ENCODE data around the gene TMEM132A.

TMEM132A gene

DNA sequence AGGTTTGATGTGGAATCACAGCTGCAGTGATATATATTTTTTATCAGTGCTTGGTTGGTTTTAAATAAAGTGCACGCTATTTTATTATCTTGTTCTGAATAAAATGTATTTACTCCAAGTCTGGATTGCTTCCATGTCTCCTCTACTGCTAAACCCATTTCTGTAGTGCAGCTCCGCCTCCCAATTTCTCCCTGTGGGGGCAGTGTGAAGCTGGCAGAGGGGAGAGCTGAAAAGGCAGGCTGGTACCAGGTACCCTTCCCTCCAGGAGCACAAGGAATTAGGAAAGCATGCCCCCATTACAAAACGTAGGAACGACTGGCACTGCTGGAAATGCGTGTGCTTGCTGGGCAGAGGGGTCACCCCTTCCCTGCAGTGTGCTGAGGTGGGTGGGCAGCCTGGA, 934 bp upstream of the TMEM132A start:
- DNase-seq: no peak

DNA sequence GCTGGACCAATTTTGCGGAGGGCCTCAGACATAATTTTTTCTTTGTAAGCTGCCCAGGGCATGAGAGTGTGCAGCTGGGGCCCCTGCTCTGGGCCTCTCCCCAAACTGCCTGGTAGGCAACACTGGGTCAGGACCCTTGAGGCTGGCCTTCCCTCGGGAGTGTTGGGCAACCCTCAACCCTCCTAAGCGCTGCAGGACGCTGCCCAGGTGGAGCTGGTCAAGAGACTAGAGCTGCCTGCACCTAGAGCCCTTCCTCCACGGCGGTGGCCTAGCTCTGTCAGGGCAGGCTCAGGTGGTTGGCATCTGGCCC, 505 bp upstream of the TMEM132A start:
- no peak for DNase-seq

DNA sequence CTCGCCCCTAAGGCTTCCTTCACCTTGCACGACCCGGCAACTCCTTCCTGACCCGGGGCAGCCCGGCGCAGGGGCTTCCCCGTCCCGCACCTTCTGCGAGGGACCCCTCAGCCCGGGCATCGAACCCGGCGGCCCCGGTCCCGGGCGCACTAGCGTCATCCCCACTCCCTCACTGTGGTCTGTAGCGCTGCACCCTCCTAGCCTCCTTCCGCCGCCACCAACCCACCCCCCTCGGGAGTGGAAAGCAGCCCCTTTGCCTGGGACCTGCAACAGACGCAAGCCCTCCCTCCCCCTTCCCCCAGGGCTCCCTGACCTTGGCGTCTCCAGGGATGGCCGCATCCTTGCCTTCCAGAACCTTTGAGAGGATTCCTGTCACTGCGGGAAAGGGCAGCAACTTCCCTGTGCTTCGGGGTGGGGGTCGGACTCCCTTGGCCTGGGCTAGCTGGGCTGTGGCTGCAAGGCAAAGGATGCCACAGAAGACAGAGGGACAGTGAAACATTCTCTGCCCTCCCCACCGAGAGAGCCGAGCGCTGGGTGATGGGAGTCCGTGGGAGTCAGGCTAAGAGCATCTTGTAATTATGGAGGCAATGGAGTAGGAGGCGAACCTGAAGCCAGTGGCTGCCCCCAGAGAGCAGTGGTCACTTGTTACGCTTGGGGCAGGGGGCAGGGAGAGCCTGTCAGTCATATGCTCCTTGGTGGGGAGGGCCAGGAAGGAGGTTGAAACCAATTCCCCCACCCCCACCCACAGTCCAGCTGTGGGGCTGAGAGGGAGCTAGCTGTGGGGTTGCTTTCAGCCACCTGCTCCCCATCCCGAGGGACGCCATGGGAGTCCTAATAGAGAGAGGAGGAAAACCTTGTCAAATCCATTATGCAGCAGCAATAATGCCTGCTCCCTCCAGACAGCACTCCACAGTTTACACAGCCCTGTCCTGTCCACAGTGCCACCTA, 920 bp downstream of the TMEM132A start:
- no peak for DNase-seq

DNA sequence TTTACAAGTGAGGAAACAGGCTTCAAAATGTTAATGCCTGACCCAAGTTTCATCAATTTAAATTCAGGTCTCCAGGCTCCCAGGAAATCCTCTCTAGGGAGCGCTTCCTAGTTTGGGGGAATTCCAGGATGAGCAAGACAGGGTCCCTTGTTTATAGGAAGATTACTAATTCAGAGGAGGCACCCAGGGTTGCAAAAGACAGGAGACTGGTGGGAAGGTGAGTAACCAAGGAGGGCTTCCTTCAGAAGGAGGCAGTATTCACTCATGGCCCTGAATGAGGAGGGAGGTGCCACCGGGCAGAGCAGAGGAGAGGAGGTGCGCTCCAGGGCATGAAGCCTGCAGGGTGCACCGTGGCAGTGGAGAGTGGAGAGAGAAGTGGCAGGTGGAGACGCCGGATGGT, 1.6 kb downstream of the TMEM132A start:
- DNase-seq: no peak

DNA sequence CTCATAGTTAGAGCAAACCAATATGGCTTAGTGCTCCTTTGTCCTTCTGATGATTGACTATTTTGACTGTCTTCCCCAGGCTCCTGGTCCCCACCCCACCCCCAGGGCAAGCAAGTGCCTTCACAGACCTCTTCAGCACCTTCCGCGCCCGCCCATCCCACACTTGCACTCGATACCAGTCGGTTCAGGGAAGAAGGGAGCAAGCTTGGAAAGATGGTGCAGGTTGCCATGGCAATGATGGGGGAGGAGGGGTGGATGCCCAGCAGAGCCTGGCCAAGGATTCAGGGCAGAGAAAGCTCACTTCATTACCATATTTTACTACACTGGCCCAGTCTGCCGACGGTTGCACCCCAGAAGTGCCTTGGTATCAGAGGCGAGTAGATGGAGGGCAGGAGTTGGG, 2.2 kb downstream of the TMEM132A start:
- no peak for DNase-seq

DNA sequence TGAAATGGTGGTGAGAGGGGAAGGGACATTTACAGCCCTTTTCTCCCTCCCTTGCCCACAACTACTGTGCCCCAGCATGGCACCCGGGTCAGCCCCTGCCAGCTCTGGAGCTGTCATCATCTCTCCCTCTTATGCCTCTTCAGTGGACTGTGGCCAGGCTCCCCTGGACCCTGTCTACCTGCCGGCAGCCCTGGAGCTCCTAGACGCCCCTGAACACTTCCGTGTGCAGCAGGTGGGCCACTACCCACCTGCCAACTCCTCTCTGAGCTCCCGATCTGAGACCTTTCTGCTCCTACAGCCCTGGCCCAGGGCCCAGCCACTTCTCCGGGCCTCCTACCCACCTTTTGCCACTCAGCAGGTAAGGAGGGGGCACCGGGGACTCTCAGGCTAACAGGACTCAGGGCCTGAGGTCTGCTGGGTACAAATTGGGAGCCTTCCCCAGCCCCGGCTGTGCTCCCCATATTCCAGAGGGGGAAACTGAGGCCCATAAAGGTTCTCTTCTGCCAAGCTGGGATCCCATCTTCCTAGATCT, 2.9 kb downstream of the TMEM132A start:
- DNase-seq: no peak

DNA sequence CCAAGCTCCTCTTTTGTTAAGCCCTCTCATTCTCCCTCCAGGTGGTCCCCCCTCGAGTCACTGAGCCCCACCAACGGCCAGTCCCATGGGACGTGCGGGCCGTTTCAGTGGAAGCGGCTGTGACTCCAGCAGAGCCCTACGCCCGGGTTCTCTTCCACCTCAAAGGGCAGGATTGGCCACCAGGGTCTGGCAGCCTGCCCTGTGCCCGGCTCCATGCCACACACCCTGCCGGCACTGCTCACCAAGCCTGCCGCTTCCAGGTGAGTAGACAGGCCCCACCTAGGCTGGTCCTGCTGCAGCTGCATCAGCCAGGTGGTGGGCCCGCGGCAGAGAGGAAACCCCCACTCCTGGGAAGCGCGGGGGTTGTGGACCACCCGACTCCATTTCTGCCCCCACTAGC, 3.3 kb downstream of the TMEM132A start:
- no peak for DNase-seq

DNA sequence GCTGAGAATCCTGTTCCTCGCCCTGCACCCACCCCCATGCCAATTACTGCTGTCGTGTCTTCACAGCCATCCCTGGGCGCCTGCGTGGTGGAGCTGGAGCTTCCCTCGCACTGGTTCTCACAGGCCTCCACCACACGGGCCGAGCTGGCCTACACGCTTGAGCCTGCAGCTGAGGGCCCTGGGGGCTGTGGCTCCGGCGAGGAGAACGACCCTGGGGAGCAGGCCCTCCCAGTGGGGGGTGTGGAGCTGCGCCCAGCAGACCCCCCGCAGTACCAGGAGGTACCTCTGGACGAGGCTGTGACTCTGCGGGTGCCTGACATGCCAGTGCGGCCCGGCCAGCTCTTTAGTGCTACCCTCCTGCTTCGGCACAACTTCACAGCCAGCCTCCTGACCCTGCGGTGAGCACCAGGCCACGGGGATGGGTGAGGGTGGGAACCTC, 4.3 kb downstream of the TMEM132A start:
- DNase-seq: no peak

DNA sequence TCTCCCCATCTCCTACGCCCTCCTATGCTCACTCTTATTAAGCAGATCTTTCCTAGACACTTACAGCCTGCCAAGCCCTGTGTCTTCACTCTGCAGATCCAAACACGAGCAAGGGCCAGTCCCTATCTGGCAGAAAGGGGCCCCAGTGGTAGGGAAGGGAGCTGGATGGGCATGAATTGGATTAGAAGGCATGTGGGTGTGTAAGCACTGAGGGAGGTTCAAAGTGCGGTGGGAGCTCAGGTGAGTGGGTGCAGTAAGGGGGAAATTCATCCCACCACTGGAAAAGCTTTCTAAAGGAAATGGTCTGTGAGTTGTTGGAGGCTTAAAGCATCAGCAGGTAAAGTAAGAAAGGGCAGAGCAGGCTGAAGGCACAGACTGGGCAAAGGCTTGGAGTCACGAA, 5.5 kb downstream of the TMEM132A start:
- no peak for DNase-seq

DNA sequence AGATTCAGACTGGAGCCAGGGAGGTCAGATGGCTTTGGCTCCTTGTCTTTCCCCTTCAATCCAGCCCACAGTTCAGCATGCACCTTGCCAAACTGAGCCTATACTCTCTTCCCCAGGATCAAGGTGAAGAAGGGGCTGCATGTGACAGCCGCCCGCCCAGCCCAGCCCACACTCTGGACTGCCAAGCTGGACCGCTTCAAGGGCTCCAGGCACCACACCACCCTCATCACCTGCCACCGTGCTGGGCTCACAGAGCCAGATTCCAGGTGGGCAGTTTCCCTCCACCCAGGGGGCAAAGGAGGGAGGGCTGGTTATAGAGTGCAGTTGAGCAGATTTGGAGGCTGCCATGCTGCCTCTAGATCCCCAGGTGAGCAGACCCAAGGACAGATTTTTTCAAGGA, 6.1 kb downstream of the TMEM132A start:
- DNase-seq: no peak

DNA sequence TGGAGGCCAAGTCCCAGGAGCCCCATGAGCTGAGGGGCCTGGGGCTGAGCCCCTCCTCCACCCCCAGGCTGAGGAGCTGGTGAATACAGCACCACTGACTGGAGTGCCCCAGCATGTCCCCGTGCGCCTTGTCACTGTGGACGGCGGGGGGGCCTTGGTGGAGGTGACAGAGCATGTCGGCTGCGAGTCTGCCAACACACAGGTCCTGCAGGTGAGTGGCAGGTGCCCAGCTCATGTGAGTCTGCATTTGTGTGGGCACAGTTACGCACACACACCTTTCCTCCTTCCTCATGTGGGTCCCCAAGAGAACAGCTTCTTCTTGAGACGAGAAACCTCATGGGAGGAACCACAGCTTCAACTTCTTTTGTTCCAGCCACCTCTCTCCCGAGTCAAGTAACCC, 7.7 kb downstream of the TMEM132A start:
- no peak for DNase-seq

DNA sequence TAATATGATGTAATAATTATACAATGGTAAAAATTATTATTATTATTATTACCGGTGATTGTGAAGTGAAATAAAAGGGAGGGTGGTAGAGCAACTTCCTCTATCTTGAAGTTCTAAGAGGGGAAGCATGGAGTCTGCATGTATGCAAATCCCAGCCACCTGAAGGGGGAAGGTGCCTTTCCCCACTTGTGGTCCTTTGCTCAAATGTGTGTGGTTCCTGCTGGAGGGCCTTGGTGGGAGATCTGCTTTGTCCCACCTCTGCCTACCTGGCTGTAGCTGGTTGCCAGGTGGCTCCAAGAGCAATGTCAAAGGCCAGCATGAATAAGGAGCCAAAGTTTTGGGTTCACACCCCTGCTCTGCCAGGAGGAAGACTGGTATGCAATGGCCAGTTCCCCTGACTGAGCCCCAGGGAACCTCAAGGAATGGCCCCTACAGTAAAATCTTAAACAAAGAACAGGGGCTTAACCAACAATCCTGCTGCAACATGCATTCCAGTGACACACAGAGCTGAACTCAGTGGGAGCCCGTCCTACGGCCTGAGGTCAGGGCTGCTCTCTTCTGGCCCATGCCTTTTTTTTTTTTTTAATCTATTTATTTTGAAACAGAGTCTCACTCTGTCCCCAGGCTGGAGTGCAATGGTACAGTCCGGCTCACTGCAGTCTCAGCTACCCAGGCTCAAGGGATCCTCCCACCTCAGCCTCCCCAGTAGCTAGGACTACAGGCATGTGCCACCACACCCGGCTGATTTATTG, 8.5 kb downstream of the TMEM132A start:
- DNase-seq: no peak

DNA sequence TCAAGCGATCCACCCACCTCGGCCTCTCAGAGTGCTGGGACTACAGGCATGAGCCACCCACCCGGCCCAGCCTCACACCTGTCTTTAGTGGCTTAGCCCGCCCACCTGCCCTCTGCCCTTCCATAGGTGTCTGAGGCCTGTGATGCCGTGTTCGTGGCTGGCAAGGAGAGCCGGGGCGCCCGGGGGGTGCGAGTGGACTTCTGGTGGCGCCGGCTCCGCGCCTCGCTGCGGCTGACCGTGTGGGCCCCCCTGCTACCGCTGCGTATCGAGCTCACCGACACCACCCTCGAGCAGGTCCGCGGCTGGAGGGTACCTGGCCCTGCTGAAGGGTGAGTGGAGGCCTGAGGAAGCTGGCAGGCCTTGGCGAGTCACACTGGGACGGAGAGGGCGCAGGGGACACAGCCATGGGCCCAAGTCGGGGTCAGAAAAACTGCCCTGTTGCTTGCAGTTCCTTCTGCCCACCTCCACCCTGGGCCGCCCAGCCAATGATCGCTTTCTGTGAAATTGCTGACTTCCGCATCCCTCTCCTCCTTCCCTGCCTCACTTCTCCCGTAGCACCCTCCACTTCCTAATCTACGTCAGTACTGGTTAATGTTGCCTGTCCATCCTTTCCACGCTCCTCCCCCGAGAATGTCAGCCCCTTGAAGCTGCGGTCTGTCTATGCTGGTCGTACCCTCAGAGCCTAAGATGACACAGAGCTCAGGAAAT, 9.3 kb downstream of the TMEM132A start:
- no peak for DNase-seq

DNA sequence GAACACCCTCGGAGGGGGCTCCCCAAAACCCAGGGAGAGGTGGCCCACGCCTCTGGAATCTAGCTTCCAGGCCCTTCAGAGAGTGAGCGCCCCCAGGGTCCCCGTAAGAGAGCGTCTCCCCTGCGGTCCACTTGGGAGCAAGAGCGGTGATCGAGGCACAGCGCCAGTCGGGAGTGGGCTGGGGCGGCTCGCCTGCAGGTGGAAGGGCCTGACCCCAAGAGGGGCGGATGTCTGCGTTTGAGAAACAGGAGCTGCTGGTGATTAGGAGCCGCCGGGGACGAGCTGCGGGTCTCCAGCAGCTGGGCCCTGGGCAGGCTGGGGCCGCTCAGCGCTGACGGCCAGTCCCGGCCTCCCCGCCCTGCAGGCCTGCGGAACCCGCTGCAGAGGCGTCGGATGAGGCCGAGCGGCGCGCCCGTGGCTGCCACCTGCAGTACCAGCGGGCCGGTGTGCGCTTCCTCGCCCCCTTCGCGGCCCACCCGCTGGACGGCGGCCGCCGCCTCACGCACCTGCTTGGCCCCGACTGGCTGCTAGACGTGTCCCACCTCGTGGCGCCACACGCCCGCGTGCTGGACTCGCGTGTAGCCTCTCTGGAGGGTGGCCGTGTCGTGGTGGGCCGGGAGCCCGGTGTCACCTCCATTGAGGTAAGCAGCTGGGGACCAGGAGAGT, 10.0 kb downstream of the TMEM132A start:
- DNase-seq: no peak

DNA sequence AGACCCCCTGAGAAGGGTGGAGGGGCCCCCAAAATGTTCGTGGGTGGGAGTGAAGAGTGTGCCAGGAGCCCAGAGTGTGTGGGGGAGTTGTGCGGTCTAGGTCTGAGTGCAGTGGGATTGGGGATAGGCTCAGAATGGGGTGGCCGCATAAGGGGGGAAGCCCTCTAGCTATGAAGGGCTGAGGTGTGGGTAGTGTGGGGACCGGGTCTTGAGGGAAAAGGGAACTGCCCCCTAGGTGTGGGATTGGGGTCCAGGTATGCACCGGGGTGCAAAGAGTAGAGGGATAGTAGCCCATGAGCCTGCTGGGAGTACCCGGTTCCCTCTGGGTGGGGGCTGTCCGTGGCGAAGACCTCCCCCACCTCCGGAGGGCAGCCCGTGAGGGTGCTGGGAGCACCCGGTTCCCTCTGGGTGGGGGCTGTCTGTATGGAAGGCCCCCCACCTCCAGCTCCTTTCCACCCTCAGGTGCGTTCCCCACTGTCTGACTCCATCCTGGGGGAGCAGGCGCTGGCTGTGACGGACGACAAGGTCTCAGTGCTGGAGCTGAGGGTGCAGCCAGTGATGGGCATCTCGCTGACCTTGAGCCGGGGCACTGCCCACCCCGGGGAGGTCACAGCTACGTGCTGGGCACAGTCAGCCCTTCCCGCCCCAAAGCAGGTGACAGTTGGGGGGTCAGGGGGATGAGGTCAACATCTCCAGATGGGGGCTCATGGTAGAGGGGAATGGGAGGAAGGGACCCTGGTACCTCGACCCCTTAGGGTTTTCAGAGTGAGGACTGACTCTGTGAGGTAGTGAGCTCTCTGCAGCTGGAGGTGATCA, 10.7 kb downstream of the TMEM132A start:
- no peak for DNase-seq

DNA sequence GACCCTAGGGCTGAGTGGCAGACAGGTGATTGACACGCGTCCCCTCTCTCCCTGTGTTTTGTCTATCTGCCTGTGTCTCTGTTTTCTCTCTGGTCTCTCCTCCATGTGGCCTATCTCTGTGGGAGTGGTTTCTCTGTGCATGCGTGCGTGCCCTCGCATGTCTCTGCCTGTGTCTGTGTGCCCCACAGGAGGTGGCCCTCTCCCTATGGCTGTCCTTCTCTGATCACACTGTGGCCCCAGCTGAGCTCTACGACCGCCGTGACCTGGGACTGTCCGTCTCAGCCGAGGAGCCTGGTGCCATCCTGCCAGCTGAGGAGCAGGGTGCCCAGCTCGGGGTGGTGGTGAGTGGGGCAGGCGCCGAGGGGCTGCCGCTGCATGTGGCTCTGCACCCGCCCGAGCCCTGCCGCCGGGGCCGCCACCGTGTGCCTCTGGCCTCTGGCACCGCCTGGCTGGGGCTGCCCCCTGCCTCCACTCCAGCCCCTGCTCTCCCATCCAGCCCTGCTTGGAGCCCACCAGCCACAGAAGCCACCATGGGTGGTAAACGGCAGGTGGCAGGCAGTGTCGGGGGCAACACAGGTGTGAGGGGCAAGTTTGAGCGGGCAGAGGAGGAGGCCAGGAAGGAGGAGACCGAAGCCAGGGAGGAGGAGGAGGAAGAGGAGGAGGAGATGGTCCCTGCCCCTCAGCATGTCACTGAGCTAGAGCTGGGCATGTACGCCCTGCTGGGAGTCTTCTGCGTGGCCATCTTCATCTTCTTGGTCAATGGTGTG, 11.6 kb downstream of the TMEM132A start:
- DNase-seq: no peak

DNA sequence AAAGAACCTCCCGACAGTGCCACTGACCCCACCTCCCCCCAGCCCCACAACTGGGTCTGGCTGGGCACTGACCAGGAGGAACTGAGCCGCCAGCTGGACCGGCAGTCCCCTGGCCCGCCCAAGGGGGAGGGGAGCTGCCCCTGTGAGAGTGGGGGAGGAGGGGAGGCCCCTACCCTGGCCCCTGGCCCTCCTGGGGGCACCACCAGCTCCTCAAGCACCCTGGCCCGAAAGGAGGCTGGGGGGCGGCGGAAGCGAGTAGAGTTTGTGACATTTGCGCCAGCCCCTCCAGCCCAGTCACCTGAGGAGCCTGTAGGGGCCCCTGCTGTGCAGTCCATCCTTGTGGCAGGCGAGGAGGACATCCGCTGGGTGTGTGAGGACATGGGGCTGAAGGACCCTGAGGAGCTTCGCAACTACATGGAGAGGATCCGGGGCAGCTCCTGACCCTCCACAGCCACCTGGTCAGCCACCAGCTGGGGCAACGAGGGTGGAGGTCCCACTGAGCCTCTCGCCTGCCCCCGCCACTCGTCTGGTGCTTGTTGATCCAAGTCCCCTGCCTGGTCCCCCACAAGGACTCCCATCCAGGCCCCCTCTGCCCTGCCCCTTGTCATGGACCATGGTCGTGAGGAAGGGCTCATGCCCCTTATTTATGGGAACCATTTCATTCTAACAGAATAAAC, 12.3 kb downstream of the TMEM132A start:
- no peak for DNase-seq

DNA sequence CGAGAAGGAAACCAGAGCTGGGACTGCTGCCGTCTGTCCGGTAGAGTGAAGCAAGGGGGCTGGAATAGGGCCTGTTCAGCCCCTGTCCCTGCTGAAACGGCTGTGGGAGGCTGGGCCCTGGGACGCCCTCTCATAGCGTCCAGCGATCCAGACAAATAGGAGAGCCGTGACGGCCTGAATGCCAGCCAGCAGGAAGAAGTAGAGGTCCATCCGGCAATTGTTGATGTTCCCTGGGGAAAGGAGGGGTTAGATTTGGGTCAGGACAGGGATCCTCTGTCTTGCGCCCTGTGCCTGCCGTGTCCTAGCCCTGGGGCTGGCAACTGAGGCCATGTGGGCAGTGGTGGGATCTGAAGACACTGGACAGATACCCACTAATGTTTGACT, 12.9 kb downstream of the TMEM132A start:
- DNase-seq: no peak

DNA sequence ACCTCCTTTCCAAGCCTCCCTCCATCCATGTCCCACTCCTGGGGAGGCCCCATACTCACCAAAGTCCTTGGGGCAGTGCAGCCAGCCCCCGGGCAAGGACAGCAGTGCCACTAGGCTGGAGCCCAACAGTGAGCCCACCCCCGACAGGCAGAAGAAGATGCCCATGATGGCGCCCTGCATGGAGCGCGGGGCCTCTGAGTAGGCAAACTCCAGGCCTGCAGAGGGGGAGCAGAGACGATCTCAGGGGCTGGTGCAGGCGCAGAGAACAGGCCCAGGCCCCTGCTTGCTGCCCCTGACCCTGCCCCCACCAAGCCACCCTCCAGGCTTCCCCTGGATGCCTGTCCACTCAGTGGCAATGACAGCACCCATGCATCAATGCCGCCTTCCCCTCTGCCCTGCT, 13.6 kb downstream of the TMEM132A start:
- DNase-seq: no peak

DNA sequence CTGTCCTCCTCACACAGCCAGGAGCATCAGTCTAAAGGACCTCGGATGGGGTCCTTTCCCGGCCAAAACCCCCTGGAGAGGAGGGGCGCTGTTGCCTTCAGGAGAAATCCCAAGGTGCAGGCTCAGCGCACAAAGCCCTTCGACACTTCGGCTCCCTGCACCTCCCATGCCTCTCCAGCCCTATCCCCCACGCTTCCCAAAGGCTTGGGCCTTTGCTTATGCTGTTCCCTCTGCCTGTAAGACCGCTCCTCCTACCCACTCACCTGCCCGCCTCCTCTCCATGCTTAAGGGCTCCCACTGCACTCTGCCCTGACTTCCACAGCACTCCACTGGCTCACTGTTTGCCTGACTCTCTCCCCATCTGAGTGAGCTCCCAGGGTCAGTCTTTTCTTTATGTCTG, 14.2 kb downstream of the TMEM132A start:
- DNase-seq: no peak

DNA sequence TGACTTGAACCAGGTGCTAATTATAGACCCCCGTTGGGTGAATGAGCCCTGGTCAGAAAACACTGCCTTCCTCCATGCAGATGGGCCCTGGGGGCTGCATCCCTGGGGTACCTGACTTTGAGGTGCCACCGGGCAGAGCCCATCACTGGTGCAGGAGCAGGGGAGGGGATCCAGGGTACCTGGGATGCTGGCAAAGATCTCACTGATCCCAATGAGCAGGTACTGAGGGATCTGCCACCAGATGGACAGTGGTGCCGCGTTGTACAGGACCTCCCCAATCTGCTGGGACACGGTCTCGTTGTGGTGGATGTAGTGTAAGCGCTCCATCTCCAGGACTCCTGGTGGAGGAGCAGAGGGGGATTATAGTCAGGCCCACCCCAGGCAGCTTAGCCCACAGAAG, 15.0 kb downstream of the TMEM132A start:
- DNase-seq: no peak

Data from fibroblast of upper back skin (primary cell).